Fibroblast of villous mesenchyme (primary cell): Measurements from ENCODE around the gene SLC2A9. TPM values are rescaled to one million over a fixed set of nuclear protein-coding genes. Genes with fewer than 3 reads are reported as not detected.
"Not testable (repeated sequence)": the region's sequence is repeated elsewhere in the genome, so short reads cannot be mapped to it uniquely, and the experiment has no call there.

Experiments used
- DNase-seq: peaks from one replicate; pipeline ENCODE4 v3.0.0-alpha.2; 2010; ENCODE audit warnings: low read depth
- H3K4me3 ChIP-seq: 2 replicates; pipeline ENCODE4 v1.5.1; 2011; ENCODE audit warnings: low read depth, mild to moderate bottlenecking, low read length
- total RNA-seq: library from RNA; depleted of rRNA; stranded (reverse); fragments of >200 nt; gene quantifications from 2 replicates; pipeline ENCODE4 v1.2.3, GENCODE V29; 2012
- TF ChIP-seq, protein P1 (sequence below): IDR thresholded peaks from 2 replicates; pipeline ENCODE4 v1.5.1; 2012; ENCODE audit warnings: low read depth, mild to moderate bottlenecking, low read length; ENCODE audit not compliant: insufficient read depth

SLC2A9 gene
- total RNA-seq, 1 donor = 0.43 TPM

DNA sequence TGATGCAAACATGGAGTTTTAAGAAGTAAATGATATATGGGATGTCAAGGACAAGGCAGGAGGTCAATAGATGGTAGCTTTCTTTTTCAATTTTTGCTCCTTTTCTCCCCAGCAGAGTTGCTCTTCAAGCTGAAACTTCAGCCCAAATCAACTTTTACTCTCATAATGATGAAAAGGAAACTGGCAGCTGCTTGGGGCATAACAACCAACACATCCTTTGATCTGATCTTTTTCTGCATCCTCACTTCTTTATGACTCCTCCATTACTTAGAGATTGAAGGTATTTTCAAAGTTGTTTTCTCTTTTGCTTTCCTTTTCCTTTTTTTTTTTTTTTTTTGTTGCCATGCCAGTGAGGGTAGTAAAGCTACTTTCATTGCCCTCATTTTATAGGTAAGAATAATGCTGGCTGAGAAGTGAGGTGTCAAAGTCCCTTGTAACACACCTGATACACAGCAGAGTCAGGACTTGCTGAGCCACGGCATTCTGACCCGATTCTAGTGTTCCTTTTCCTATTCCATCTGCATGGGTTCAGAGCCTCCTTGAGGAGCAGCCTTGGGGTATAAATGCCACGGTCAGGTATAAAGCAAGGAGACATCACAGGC, 26.9 kb downstream of the SLC2A9 start:
- TF ChIP-seq, protein P1, sequence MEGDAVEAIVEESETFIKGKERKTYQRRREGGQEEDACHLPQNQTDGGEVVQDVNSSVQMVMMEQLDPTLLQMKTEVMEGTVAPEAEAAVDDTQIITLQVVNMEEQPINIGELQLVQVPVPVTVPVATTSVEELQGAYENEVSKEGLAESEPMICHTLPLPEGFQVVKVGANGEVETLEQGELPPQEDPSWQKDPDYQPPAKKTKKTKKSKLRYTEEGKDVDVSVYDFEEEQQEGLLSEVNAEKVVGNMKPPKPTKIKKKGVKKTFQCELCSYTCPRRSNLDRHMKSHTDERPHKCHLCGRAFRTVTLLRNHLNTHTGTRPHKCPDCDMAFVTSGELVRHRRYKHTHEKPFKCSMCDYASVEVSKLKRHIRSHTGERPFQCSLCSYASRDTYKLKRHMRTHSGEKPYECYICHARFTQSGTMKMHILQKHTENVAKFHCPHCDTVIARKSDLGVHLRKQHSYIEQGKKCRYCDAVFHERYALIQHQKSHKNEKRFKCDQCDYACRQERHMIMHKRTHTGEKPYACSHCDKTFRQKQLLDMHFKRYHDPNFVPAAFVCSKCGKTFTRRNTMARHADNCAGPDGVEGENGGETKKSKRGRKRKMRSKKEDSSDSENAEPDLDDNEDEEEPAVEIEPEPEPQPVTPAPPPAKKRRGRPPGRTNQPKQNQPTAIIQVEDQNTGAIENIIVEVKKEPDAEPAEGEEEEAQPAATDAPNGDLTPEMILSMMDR = no peak
- no peak for DNase-seq
- no peak overlapping the region for H3K4me3 ChIP-seq

DNA sequence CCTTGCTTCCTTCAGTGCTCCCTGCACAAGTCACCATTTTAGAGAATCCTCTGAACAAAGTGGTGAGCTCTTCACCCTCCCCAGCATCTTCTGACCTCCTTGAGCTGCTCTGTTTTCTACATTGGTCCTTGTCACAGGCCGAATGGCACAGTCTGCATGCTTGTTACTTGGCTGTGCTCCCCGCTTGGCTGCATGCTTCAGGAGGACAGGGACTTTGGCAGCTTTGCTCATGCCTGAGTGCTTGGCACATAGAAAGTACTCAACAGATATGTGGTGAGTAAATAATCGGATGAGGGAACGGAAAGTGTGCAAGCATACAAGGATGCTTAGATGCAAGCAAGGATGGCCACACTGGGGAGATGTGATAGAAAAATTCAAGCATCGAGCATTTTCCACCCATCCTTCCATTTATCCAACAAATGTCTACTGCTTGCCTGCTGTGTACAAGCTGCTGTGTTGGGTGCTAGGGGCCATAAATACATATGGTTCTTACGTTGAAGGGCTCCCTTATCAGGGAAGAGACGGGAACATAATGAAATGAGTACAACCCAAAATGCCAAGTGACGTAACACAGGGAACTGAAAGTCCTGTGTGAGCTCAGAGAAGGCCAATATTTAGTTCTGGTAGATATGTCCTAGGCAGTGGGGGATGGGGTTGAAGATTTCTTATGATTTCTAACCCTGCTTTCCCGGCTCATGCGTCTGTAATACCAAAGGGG, 31.2 kb downstream of the SLC2A9 start:
- TF ChIP-seq, protein P1 = no peak
- no peak for DNase-seq
- H3K4me3 ChIP-seq = no peak overlapping the region

DNA sequence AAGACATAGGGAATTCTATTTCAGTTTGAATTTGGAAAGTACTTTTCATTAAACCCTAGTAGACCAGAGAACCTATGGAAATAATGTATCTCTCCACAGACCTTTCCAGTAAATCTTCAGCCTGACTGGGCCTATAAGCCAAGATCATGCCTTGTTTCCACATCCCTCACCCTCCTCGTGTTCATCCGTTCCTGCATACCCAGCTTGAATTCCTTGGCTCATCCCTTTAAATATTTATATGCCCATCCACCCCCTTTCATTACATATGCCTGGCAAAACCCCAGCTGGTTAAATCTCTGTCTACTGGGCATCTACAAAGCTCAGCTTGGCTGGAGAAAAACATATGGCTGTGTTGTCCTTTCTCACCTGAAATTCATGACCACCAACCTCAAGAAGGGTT, 32.4 kb downstream of the SLC2A9 start:
- TF ChIP-seq, protein P1 = no peak
- DNase-seq = no peak
- no peak overlapping the region for H3K4me3 ChIP-seq

DNA sequence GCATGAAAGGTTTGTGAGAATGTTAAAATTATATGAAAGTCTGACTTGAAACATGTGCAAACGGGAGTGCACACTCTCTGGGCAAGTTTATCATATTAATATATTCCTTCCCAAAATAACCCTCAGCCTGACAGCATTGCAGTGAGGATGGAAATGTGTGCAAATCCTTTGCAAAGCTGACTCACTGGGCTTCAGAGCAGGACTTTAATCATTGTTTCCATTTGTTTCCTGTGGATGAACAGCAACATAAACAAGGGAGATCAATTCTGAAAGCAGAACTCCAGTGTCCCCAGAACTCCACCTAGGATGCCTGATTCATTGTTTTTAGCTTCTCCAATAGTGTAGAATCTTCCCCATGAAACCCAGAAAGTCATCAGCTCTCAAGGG, 32.9 kb downstream of the SLC2A9 start:
- DNase-seq = no peak
- no peak overlapping the region for H3K4me3 ChIP-seq
- TF ChIP-seq, protein P1 = no peak

DNA sequence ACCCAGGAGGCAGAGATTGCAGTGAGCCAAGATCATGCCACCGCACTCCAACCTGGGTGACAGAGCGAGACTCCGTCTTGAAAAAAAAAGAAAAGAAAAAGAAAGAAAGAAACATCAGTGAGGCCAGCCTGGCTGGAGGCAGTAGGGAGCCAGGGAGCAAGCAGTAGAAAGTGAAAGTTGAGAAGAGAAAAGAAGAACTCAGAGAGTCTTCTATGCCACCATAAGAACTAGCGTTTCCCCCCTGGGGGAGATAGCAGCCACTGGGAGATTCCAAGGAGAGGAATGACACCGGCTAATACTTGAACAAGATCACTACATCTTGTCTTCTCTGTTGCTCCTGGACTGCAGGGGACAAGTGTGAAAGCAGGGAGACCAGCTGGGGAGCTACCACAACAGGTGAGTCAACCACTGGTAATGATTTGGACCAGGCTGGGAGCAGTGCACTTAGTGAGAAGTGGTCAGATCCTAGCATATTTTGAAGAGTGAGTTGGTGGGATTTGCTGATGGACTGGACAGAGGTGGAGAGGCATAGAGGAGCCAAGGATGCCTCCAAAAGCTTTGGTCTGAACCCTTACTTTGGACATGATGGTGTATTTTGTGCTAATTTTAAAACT, 33.4 kb downstream of the SLC2A9 start:
- no peak for DNase-seq
- H3K4me3 ChIP-seq = no peak overlapping the region
- TF ChIP-seq, protein P1 = no peak

DNA sequence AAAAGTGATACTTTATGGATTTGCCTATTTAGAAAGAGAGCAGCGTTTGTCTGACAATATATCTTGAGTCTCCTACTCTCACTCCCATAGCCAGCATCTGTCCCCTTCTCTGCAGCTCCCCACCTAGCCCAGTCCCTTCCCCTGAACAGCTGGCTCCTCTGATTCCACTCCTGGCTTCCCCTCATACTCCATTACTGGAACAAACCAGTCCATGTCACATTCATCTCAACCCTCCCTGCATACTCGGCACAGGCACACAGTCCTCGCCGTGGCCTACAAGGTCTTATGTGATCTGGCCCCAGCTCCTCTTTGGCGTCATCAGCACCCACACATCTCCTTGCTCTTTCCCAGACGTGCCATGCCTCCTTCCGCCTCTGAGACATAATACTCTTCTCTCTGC, 36.7 kb downstream of the SLC2A9 start:
- H3K4me3 ChIP-seq = no peak overlapping the region
- DNase-seq = no peak
- TF ChIP-seq, protein P1 = no peak

DNA sequence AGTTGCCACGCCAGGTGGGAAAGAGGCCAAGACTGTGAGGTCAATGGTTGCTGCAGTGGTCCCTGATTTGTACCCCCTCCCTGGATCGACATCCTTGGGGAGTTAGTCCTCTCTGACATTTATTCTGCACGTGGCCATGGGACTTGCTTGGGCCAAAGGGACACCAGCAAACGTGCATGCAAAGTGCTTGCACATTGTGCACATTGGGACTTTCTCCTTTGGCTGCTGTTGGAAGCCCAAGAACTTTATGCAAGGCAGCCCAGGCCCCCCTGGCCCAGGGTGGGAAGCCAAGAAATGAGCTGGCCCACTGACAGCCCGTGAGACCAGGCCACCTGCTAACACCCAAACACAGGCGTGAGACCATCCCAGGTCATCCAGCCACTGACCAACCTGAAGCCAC, 38.1 kb downstream of the SLC2A9 start:
- no peak for DNase-seq
- H3K4me3 ChIP-seq = no peak overlapping the region
- TF ChIP-seq, protein P1 = no peak

DNA sequence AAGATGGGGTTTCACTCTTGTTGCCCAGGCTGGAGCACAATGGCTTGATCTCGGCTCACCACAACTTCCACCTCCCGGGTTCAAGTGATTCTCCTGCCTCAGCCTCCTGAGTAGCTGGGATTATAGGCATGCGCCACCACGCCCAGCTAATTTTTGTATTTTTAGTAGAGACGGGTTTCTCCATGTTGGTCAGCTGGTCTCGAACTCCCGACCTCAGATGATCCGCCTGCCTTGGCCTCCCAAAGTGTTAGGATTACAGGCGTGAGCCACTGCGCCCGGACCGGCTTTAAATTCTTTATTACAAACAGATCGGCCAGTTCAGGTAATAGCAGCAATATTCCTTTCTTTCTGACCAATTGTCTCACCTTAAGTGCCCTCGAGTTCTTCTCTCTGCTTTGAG, 39.4 kb downstream of the SLC2A9 start:
- not testable (repeated sequence) for H3K4me3 ChIP-seq, DNase-seq
